CD8-positive, alpha-beta memory T cell (primary cell): Measurements from ENCODE around the gene SERTAD2. TPM values are rescaled to one million over a fixed set of nuclear protein-coding genes. Genes with fewer than 3 reads are reported as not detected.

Experiments
- CTCF ChIA-PET: fragments of 350-600 bp; sonication (Branson Sonifier 250); formaldehyde crosslinking; loops from one replicate; lab custom pipeline; 2021; ENCODE audit warnings: antibody characterized with exemption; lab: Charles Lee
- POLR2A ChIA-PET: fragments of 350-600 bp; sonication (Branson Sonifier 250); formaldehyde crosslinking; loops from one replicate; lab custom pipeline; 2021; ENCODE audit warnings: antibody characterized with exemption; lab: Charles Lee
- DNase-seq, 5 donors: peaks; one replicate each; pipeline versions ENCODE4 v3.0.0 to v3.0.0-alpha.2; 2020 to 2022; ENCODE audit warnings: mixed read lengths in 1 of 5
- H3K27ac ChIP-seq: one replicate; pipeline ENCODE4 v1.7.0; 2013; ENCODE audit warnings: low read depth, mild to moderate bottlenecking, low read length, moderate library complexity
- H3K27me3 ChIP-seq: 2 replicates; pipeline ENCODE4 v1.7.0; 2013; ENCODE audit warnings: low read length, mild to moderate bottlenecking; ENCODE audit not compliant: insufficient read depth, poor library complexity, severe bottlenecking
- H3K36me3 ChIP-seq: 2 replicates; pipeline ENCODE4 v1.7.0; 2013; ENCODE audit warnings: mild to moderate bottlenecking, low read length, moderate library complexity; ENCODE audit not compliant: insufficient read depth
- H3K4me1 ChIP-seq: 2 replicates; pipeline ENCODE4 v1.7.0; 2013; ENCODE audit warnings: mild to moderate bottlenecking, low read length, moderate library complexity; ENCODE audit not compliant: insufficient read depth
- H3K4me3 ChIP-seq: 2 replicates; pipeline ENCODE4 v1.7.0; 2013; ENCODE audit warnings: mild to moderate bottlenecking, low read length
- H3K9me3 ChIP-seq: 2 replicates; pipeline ENCODE4 v1.7.0; 2013; ENCODE audit warnings: mild to moderate bottlenecking, low read length
- H3K27ac Mint-ChIP-seq, 8 donors: one replicate each; pipeline ENCODE4 v1.8.0; 2020 to 2021; ENCODE audit warnings: mixed read lengths in 8 of 8, mild to moderate bottlenecking in 6 of 8, inconsistent platforms in 3 of 8, moderate library complexity in 3 of 8
- H3K27me3 Mint-ChIP-seq, 2 donors: one replicate each; pipeline ENCODE4 v1.8.0; 2020 to 2021; ENCODE audit warnings: mixed read lengths in 2 of 2, mild to moderate bottlenecking in 1 of 2, moderate library complexity in 1 of 2
- H3K36me3 Mint-ChIP-seq, 3 donors: one replicate each; pipeline ENCODE4 v1.8.0; 2020 to 2021; ENCODE audit warnings: mixed read lengths in 3 of 3, inconsistent platforms in 1 of 3, mild to moderate bottlenecking in 1 of 3
- H3K4me1 Mint-ChIP-seq, 3 donors: one replicate each; pipeline ENCODE4 v1.8.0; 2020 to 2021; ENCODE audit warnings: mixed read lengths in 3 of 3, inconsistent platforms in 1 of 3, mild to moderate bottlenecking in 1 of 3
- H3K4me3 Mint-ChIP-seq, 7 donors: one replicate each; pipeline ENCODE4 v1.8.0; 2020 to 2021; ENCODE audit warnings: mixed read lengths in 7 of 7, mild to moderate bottlenecking in 6 of 7, moderate library complexity in 4 of 7, inconsistent platforms in 2 of 7
- H3K9me3 Mint-ChIP-seq, 5 donors: one replicate each; pipeline ENCODE4 v1.8.0; 2020 to 2022; ENCODE audit warnings: mixed read lengths in 5 of 5, mild to moderate bottlenecking in 3 of 5, moderate library complexity in 2 of 5, inconsistent platforms in 1 of 5
- polyA plus RNA-seq: library from polyadenylated mRNA; unstranded; fragments of 300-500 nt; fragmentation: Illumina TruSeq; gene quantifications from one replicate; pipeline ENCODE4 v1.2.3, GENCODE V29; 2021
- total RNA-seq, 2 experiments: library from RNA; stranded (reverse); gene quantifications; one replicate each; pipeline ENCODE4 v1.2.3, GENCODE V29; 2021

Gene SERTAD2
- total and polyA plus RNA-seq, 3 experiments from 2014 or later, result 6.3 to 21.4 (median 20.6) TPM

DNA sequence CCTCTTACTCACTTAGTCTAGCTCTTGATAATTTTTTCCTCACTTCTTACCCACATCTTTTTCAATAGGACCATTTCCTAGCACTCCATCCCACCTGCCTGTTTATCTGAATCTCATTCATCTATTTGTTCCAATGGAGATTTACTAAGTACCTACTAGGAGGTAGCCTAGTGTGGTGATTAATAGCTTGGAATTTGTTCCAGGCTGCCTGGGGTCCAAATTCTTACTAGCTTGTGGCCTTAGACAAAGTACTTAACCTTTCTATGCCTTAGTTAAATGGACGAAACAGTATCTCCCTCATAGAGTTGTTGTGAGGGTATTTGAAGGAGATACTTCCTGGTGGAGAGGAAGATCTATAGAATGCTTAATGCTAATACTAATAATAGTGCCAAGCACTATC lies 42.9 kb upstream of the SERTAD2 start:
- no peaks in the 10 kb centered on the region for H3K9me3 Mint-ChIP-seq
- Histone ChIP-seq H3K9me3 (no peaks in the 10 kb centered on the region), H3K4me1 (peaks cover 10% of the 10 kb centered on the region), H3K27me3 (no peaks in the 10 kb centered on the region), H3K4me3 (no peak overlapping the region), H3K36me3 (no peaks in the 10 kb centered on the region), H3K27ac (no peak overlapping the region)
- ChIA-PET POLR2A (no interaction called here), CTCF (interaction anchor here (1.1 to 3.8 kb wide), 4 partner anchors 43 to 81 kb away, joined by 3 to 14 read pairs (median 7); partner anchors contain the start of gene SERTAD2)
- no peaks in the 10 kb centered on the region for H3K27me3 Mint-ChIP-seq
- DNase-seq, result no peak
- no peak overlapping the region for H3K4me3 Mint-ChIP-seq
- peaks cover 28 to 47% (median 46%) of the 10 kb centered on the region in 3 donors for H3K4me1 Mint-ChIP-seq
- peaks cover 3 to 5% (median 4%) of the 10 kb centered on the region in 3 donors for H3K36me3 Mint-ChIP-seq
- no peak overlapping the region for H3K27ac Mint-ChIP-seq

DNA sequence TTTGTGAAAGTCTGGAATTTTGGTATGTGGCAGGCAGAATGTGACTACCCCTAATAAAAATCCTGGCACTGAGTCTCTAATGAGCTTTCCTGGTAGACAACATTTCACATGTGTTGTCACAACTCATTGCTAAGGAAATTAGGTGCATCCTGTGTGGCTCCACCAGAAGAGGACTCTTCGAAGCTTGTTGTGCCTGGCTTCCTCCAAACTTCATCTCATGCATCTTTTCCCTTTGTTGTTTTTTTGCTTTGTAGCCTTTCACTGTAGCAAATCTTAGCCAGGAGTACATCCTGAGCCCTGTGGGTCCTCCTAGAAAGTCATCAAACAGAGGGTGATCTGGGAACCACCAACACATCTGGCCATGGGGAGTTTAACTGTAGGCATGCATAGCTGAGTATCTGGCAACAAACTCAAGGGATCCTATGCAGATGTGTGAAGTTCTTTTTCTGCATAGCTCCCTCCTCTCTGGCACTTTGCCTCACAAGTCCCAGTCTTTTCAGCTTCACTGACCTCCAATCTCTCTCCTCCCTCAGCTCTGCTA lies 42.1 kb upstream of the SERTAD2 start:
- no peaks in the 10 kb centered on the region for H3K36me3 ChIP-seq
- H3K27me3 Mint-ChIP-seq, result no peaks in the 10 kb centered on the region
- H3K27ac Mint-ChIP-seq, result peak overlapping the region in 1 of 8 donors; percentile 67

DNA sequence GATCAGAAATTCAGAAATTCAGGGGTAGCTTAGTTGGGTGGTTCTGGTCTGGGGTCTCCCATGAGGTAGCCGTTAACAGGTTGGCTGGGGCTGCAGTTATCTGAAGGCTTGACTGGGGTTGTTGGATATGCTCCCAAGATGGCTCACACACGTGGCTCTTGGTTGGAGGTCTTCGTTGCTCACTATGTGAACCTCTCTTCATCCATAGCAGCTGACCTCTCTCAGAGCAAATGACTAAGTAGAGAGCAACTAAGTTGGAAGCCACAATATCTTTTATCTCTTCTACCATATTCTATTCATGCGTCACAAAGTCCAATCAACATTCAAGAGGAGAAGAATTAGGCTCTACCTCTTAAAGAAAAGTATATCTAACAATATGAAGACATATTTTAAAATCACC lies 38.7 kb upstream of the SERTAD2 start:
- no peaks in the 10 kb centered on the region for H3K9me3 Mint-ChIP-seq
- Histone ChIP-seq H3K27ac (no peak overlapping the region), H3K27me3 (no peaks in the 10 kb centered on the region), H3K36me3 (no peaks in the 10 kb centered on the region), H3K9me3 (no peaks in the 10 kb centered on the region), H3K4me1 (no peaks in the 10 kb centered on the region), H3K4me3 (no peak overlapping the region)
- H3K36me3 Mint-ChIP-seq, result peaks cover 2 to 7% (median 3%) of the 10 kb centered on the region in 3 donors
- peaks cover 9 to 14% (median 14%) of the 10 kb centered on the region in 3 donors for H3K4me1 Mint-ChIP-seq
- ChIA-PET CTCF (interaction anchor here (1.8 kb wide), 1 partner anchor 46 kb away, joined by 4 read pairs; no protein-coding TSS in a partner anchor), POLR2A (no interaction called here)
- DNase-seq, result no peak
- no peak overlapping the region for H3K4me3 Mint-ChIP-seq
- peak overlapping the region in 2 of 8 donors; percentile 9 to 19 for H3K27ac Mint-ChIP-seq
- H3K27me3 Mint-ChIP-seq, result no peaks in the 10 kb centered on the region

More for the DNA sequence above, 42.1 kb upstream of the SERTAD2 start:
- Mint-ChIP-seq H3K9me3 (no peaks in the 10 kb centered on the region), H3K4me3 (no peak overlapping the region), H3K4me1 (peaks cover 25 to 43% (median 43%) of the 10 kb centered on the region in 3 donors), H3K36me3 (peaks cover 2 to 4% (median 3%) of the 10 kb centered on the region in 3 donors)
- H3K4me1 ChIP-seq, result peaks cover 10% of the 10 kb centered on the region
- DNase-seq, result no peak
- ChIA-PET POLR2A (no interaction called here), CTCF (interaction anchor here (0.6 to 3.8 kb wide), 5 partner anchors 8 to 80 kb away, joined by 3 to 14 read pairs (median 5); partner anchors contain the start of gene SERTAD2)
- no peaks in the 10 kb centered on the region for H3K27me3 ChIP-seq
- H3K27ac ChIP-seq, result no peak overlapping the region
- no peaks in the 10 kb centered on the region for H3K9me3 ChIP-seq
- H3K4me3 ChIP-seq, result no peak overlapping the region

DNA sequence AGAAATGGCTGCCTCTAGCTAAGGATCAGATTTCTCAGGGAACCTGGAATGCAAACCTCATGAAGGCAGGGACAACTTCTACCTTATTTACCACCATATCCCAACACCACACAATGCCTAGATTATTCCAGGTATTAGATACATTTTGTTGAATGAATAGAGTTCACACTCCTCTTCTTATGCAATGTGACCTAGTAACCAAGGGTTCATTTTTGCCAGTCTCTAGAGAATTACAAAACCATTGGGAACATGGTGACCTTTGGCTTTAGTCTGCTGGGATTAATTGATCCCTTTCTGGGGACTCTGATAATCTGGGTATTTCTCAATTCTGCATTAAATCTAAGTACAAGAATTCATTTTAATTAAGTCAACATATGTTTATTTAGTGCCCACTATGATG lies 35.2 kb upstream of the SERTAD2 start:
- Mint-ChIP-seq H3K27ac (no peak overlapping the region), H3K4me1 (no peaks in the 10 kb centered on the region), H3K9me3 (no peaks in the 10 kb centered on the region), H3K4me3 (no peak overlapping the region), H3K27me3 (no peaks in the 10 kb centered on the region), H3K36me3 (peaks cover 2 to 7% (median 3%) of the 10 kb centered on the region in 3 donors)
- Histone ChIP-seq H3K4me1 (no peaks in the 10 kb centered on the region), H3K36me3 (no peaks in the 10 kb centered on the region), H3K4me3 (no peak overlapping the region), H3K27ac (no peak overlapping the region), H3K27me3 (no peaks in the 10 kb centered on the region), H3K9me3 (no peaks in the 10 kb centered on the region)
- ChIA-PET POLR2A (no interaction called here), CTCF (interaction anchor here (0.9 kb wide), 1 partner anchor 43 kb away, joined by 3 read pairs; no protein-coding TSS in a partner anchor)
- no peak for DNase-seq

DNA sequence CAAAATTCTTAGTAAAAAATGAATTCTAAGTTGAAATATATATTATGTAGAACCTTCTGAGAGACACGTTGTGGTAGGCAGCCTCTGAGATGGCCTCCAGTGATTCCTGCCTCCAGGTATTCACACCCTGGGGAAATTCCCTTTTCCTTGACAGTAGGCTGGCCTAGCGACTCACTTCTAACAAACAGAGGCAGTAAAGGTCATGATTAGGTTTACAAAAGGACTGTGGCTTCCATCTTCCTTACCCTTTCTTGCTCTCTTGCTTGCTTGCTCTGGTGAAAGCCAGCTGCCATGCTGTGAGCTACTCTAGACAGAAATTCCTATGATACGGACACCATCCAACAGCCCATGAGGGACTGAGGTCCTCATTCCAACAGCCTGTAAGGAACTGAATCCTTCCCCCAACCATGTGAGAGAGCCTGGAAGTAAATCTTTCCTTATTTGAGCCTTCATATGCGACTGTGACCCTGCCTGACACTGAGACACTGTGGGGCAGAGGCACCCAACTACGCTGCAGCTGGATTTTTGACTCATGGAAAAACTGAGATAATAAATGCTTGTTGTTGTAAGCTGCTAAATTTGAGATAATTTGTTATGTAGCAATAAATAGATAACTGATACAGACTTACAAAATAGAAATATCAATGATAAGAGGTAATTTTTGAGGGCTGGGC lies 32.7 kb upstream of the SERTAD2 start:
- POLR2A ChIA-PET, result no interaction called here
- Mint-ChIP-seq H3K27me3 (no peaks in the 10 kb centered on the region), H3K9me3 (no peaks in the 10 kb centered on the region), H3K4me1 (peaks cover 0 to 2% (median 0%) of the 10 kb centered on the region in 3 donors), H3K4me3 (no peak overlapping the region), H3K27ac (peak overlapping the region in 1 of 8 donors; percentile 31), H3K36me3 (peaks cover 0 to 3% (median 0%) of the 10 kb centered on the region in 3 donors)
- Histone ChIP-seq H3K27me3 (no peaks in the 10 kb centered on the region), H3K4me3 (no peak overlapping the region), H3K36me3 (no peaks in the 10 kb centered on the region), H3K9me3 (no peaks in the 10 kb centered on the region), H3K4me1 (no peaks in the 10 kb centered on the region), H3K27ac (no peak overlapping the region)
- CTCF ChIA-PET, result no interaction called here
- no peak for DNase-seq

DNA sequence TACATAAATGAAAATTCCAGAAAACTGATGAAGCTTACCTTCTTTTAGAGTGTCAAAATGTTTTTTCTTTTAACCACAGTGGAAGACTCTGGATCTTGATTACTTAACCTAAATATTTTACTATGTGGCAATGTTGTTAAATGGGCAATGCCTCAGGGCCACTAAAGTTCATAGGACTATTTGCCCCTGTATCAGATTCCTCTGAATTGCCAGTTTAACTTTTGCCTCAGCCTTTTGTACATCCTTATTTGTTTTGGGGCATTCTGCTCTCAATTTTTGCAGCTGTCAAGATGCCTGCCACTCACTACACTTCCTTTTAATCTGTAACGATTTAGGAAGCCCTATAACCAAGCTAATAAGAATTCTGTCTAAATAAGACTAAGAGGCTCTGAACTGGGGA lies 31.7 kb upstream of the SERTAD2 start:
- Mint-ChIP-seq H3K4me3 (no peak overlapping the region), H3K4me1 (peaks cover 0 to 2% (median 0%) of the 10 kb centered on the region in 3 donors), H3K27me3 (no peaks in the 10 kb centered on the region), H3K36me3 (peaks cover 0 to 3% (median 0%) of the 10 kb centered on the region in 3 donors), H3K27ac (no peak overlapping the region), H3K9me3 (no peaks in the 10 kb centered on the region)
- Histone ChIP-seq H3K27me3 (no peaks in the 10 kb centered on the region), H3K4me1 (no peaks in the 10 kb centered on the region), H3K4me3 (no peak overlapping the region), H3K9me3 (no peaks in the 10 kb centered on the region), H3K36me3 (no peaks in the 10 kb centered on the region), H3K27ac (no peak overlapping the region)
- DNase-seq, result no peak
- POLR2A ChIA-PET, result no interaction called here
- CTCF ChIA-PET, result no interaction called here

DNA sequence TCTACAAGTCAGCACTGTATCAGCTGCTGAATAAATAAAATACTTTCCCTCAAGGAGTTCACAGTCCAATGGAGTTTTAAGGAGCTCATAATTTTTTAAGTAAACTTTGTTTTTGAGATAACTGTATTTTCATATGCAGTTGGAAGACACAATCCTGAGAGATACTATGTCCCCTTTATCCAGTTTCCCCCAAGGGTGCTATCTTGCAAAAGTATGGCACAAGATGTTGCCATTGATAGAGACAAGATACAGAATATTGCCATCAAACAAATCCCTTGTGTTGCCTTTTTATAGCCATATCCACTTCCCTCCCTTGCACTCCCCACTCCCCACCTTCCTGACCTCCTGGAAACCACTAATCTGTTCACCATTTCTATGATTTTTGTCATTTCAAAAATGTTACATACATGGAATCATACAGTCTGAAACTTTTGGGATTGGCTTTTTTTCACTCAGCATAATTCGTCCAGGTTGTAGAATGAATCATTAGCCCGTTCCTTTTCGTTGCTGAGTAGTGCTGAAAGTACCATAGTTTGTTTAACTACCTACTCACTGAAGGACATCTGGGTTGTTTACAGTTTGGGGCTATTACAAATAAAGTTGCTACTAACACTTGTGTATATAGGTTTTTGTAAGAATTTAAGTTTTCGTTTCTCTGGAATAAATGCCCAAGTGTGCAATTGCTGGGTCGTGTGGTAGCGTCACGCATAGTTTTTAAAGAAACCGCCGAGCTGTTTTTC lies 30.2 kb upstream of the SERTAD2 start:
- H3K4me3 Mint-ChIP-seq, result no peak overlapping the region
- no peaks in the 10 kb centered on the region for H3K9me3 ChIP-seq
- no peak for DNase-seq
- ChIA-PET CTCF (no interaction called here), POLR2A (no interaction called here)
- no peaks in the 10 kb centered on the region for H3K9me3 Mint-ChIP-seq
- H3K27ac ChIP-seq, result no peak overlapping the region
- no peak overlapping the region for H3K27ac Mint-ChIP-seq
- no peaks in the 10 kb centered on the region for H3K27me3 ChIP-seq
- peaks cover 8 to 15% (median 10%) of the 10 kb centered on the region in 3 donors for H3K4me1 Mint-ChIP-seq
- no peaks in the 10 kb centered on the region for H3K27me3 Mint-ChIP-seq
- peaks cover 0 to 3% (median 0%) of the 10 kb centered on the region in 3 donors for H3K36me3 Mint-ChIP-seq
- no peaks in the 10 kb centered on the region for H3K36me3 ChIP-seq
- H3K4me3 ChIP-seq, result no peak overlapping the region
- peaks cover 9% of the 10 kb centered on the region for H3K4me1 ChIP-seq
